Calu3 (cell line): ENCODE measurements around the gene HOXD8. TPM values are rescaled to one million over a fixed set of nuclear protein-coding genes. Genes with fewer than 3 reads are reported as not detected.

Experiments used
- BruUV-seq: library from RNA; stranded (reverse); fragments of 400-500 nt; replicated peaks from 2 replicates; lab custom pipeline; 2021; lab: Mats Ljungman, UMichigan
- CTCF ChIA-PET: fragments of 300-600 bp; sonication (Branson Sonifier 250); formaldehyde crosslinking; loops from one replicate; lab custom pipeline; 2022; ENCODE audit warnings: antibody characterized with exemption; lab: Charles Lee
- DNase-seq: peaks from one replicate; pipeline ENCODE4 v3.0.0; 2022
- H3K27ac Mint-ChIP-seq: one replicate; pipeline ENCODE4 v1.8.0; 2022; ENCODE audit warnings: mixed read lengths; ENCODE audit not compliant: unreplicated experiment
- H3K27me3 Mint-ChIP-seq: one replicate; pipeline ENCODE4 v1.8.0; 2022; ENCODE audit warnings: mixed read lengths; ENCODE audit not compliant: unreplicated experiment
- H3K36me3 Mint-ChIP-seq: one replicate; pipeline ENCODE4 v1.8.0; 2022; ENCODE audit warnings: mild to moderate bottlenecking, moderate library complexity, mixed read lengths; ENCODE audit not compliant: insufficient read depth, unreplicated experiment
- H3K4me1 Mint-ChIP-seq: one replicate; pipeline ENCODE4 v1.8.0; 2022; ENCODE audit warnings: mild to moderate bottlenecking, low read depth, mixed read lengths; ENCODE audit not compliant: unreplicated experiment
- H3K4me3 Mint-ChIP-seq: one replicate; pipeline ENCODE4 v1.8.0; 2022; ENCODE audit warnings: mild to moderate bottlenecking, low read depth, moderate library complexity, mixed read lengths; ENCODE audit not compliant: unreplicated experiment
- H3K9me3 Mint-ChIP-seq: one replicate; pipeline ENCODE4 v1.8.0; 2022; ENCODE audit warnings: low read depth, mixed read lengths; ENCODE audit not compliant: unreplicated experiment
- CTCF ChIP-seq: fragments of 200-600 bp; IDR thresholded peaks from one replicate; pipeline ENCODE4 v1.8.0; 2022; ENCODE audit warnings: antibody characterized with exemption; ENCODE audit not compliant: unreplicated experiment
- intact Hi-C: fragments of 100-400 bp; cut with micrococcal nuclease; formaldehyde crosslinking; loops from one replicate; pipeline ENCODE4 v1.10.0; 2022; ENCODE audit not compliant: unreplicated experiment
- total RNA-seq: library from RNA; stranded (reverse); gene quantifications from 2 replicates; pipeline ENCODE4 v1.2.3, GENCODE V29; 2022

HOXD8 gene
- total RNA-seq, 1 experiment from 2014 or later, result not detected

DNA sequence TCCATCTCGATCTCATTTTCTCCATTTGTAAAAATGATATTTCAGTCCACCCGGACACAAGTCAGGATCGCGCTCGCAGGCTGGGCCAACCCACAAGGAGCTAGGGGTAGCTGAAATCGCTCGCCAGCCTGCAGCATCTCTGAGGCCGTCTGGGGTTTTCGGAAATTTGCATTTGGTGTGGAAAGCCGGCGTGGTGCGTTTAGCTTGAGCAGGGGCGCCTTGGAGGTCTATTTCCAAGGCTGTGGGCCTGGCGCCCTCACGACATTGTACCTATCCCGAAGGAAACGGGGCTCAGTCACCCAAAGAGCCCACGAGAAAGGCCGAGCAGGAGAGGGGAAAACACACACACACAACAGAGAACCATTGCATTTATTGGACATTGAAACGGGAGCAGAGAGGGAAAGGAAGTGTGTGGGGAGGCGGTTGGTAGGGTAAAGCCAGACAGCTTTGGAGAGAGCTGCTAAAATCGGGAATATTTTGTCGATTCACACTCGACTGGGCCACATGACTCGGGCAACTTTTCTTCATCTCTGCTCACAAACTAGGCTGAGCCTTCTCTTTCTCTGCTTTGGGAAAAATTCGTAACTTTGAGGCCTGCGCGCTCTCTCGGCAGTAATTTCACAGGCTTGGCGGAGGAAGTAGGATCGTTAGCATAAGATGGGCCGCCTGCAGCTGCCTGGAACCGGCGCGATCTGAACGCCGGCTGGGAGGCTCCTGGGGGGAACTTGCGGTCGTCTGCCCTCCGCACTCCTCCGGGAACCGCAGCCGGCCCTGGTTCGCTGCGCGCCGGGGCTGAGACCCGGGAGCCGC lies 1.1 kb upstream of the HOXD8 start:
- H3K4me1 Mint-ChIP-seq, result no peaks in the 10 kb centered on the region
- no peaks in the 10 kb centered on the region for H3K36me3 Mint-ChIP-seq
- H3K9me3 Mint-ChIP-seq, result no peaks in the 10 kb centered on the region
- intact Hi-C loops, result loop anchor here (5.0 to 10.0 kb wide), 3 partner anchors 424 to 1636 kb away; no protein-coding TSS in a partner anchor
- H3K27ac Mint-ChIP-seq, result no peak overlapping the region
- no peak for TF ChIP-seq CTCF
- DNase-seq, result no peak
- BruUV-seq, result no TSS peak
- H3K27me3 Mint-ChIP-seq, result no peaks in the 10 kb centered on the region
- CTCF ChIA-PET, result no interaction called here
- H3K4me3 Mint-ChIP-seq, result no peak overlapping the region

DNA sequence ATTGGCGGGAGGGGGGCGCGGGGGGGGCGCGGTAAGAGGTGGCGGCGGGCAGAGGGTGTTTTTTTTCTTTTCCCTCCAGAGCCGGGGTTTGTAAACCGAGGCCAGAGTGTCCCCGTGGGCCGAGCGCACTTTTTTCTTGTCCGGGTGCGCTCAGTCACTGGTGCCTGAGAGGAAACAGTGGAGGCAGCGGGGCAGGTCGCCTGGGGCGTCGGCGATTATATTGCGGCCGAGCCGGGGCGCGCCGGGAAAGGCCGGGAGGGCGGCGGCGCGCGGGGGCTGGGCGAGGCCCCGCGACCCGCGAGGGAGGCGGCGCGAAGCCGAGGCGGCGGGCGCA lies 275 bp downstream of the HOXD8 start:
- H3K27ac Mint-ChIP-seq, result no peak overlapping the region
- intact Hi-C loops, result loop anchor here (5.0 to 10.0 kb wide), 3 partner anchors 423 to 1635 kb away; no protein-coding TSS in a partner anchor
- DNase-seq, result no peak
- no peak overlapping the region for H3K4me3 Mint-ChIP-seq
- no TSS peak for BruUV-seq
- no peak for TF ChIP-seq CTCF
- H3K4me1 Mint-ChIP-seq, result no peaks in the 10 kb centered on the region
- no peaks in the 10 kb centered on the region for H3K9me3 Mint-ChIP-seq
- no peaks in the 10 kb centered on the region for H3K27me3 Mint-ChIP-seq
- H3K36me3 Mint-ChIP-seq, result no peaks in the 10 kb centered on the region
- CTCF ChIA-PET, result no interaction called here

DNA sequence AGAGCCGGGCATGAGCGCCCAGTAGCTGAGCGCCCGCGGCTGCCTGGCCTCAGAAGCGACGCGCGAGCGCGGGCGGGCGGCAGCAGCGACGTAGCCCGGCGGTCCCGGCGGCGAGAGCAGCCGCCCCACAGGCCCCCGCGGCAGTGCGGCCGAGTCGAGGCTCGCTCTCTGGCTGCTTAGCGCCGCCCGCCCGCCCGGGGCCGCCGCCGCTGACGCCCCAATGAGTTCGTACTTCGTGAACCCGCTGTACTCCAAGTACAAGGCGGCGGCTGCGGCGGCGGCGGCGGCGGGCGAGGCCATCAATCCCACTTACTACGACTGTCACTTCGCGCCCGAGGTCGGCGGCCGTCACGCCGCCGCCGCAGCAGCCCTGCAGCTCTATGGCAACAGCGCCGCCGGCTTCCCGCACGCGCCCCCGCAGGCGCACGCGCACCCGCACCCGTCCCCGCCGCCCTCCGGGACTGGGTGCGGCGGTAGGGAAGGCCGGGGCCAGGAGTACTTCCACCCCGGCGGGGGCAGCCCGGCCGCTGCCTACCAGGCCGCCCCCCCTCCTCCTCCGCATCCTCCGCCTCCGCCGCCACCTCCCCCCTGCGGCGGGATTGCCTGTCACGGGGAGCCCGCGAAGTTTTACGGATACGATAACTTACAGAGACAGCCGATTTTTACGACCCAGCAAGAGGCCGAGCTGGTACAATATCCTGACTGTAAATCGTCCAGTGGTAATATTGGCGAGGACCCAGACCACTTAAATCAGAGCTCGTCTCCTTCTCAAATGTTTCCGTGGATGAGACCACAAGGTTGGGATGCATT lies 847 bp downstream of the HOXD8 start:
- Mint-ChIP-seq H3K27me3 (no peaks in the 10 kb centered on the region), H3K36me3 (no peaks in the 10 kb centered on the region), H3K27ac (no peak overlapping the region), H3K9me3 (no peaks in the 10 kb centered on the region), H3K4me3 (no peak overlapping the region), H3K4me1 (no peaks in the 10 kb centered on the region)
- CTCF ChIA-PET, result interaction anchor here (1.7 kb wide), 1 partner anchor 10 kb away, joined by 4 read pairs; no protein-coding TSS in a partner anchor
- intact Hi-C loops, result no loop called here
- no peak for DNase-seq
- no TSS peak for BruUV-seq
- TF ChIP-seq CTCF, result no peak

DNA sequence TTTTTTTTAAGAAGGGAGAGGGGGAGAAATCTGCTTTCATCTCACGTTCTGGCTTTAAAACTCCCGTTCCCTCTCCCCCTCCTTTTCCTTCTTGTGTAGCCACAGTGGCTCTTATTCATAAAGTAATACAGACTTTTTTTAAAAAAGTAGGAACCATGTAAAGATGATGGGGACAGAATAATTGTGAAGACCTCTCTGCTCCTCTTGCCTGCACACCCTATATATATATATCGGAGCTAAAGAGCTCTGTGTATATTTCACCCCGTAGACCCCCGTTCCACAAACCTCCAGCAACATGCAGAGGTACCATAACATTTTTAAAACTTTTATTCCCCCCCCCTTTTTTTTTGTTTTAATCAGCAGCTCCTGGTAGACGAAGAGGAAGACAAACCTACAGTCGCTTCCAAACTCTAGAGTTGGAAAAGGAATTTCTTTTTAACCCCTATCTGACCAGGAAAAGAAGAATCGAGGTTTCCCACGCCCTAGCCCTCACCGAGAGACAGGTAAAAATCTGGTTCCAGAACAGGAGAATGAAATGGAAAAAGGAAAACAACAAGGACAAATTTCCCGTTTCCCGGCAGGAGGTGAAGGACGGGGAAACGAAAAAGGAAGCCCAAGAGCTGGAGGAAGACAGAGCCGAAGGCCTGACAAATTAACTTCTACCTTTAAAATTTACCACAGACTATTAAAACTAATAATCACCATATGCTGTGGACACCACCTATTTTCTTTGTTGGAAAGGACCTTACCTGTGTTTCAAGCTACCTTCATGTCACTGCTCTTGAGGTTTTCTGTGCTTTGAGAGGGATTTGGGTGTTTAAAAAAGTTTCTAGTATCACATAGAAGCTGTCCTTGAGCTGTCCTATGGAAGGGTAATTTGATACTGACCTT lies 1.7 kb downstream of the HOXD8 start:
- Mint-ChIP-seq H3K36me3 (no peaks in the 10 kb centered on the region), H3K27me3 (no peaks in the 10 kb centered on the region), H3K27ac (no peak overlapping the region), H3K9me3 (no peaks in the 10 kb centered on the region), H3K4me3 (no peak overlapping the region), H3K4me1 (no peaks in the 10 kb centered on the region)
- no peak for DNase-seq
- BruUV-seq, result no TSS peak
- intact Hi-C loops, result no loop called here
- CTCF ChIA-PET, result interaction anchor here (1.2 to 1.7 kb wide), 3 partner anchors 9 to 523 kb away, joined by 4 to 5 read pairs (median 5); no protein-coding TSS in a partner anchor
- no peak for TF ChIP-seq CTCF
